KMS-11 (cell line): ENCODE measurements around the gene RPL29.

Experiments
- H2AFZ ChIP-seq: fragments of 200-600 bp; sonication (generic); 2 replicates; pipeline ENCODE4 v1.6.1; 2016; ENCODE audit warnings: antibody characterized with exemption, mixed run types, low read depth
- H3K27ac ChIP-seq: fragments of 200-600 bp; sonication (generic); 2 replicates; pipeline ENCODE4 v1.6.1; 2016; ENCODE audit warnings: mild to moderate bottlenecking, mixed run types
- H3K27me3 ChIP-seq: fragments of 200-600 bp; sonication (generic); 2 replicates; pipeline ENCODE4 v1.6.1; 2017; ENCODE audit warnings: mild to moderate bottlenecking, low read depth, mixed run types, moderate library complexity; ENCODE audit not compliant: insufficient read depth
- H3K36me3 ChIP-seq: fragments of 200-600 bp; sonication (generic); 2 replicates; pipeline ENCODE4 v1.6.1; 2017; ENCODE audit warnings: mild to moderate bottlenecking, mixed run types; ENCODE audit not compliant: insufficient read depth
- H3K4me1 ChIP-seq: fragments of 200-600 bp; sonication (generic); 2 replicates; pipeline ENCODE4 v1.6.1; 2016; ENCODE audit warnings: mild to moderate bottlenecking, low read depth, mixed run types; ENCODE audit not compliant: poor library complexity, severe bottlenecking
- H3K4me2 ChIP-seq: fragments of 200-600 bp; sonication (generic); 2 replicates; pipeline ENCODE4 v1.7.0; 2016; ENCODE audit warnings: mild to moderate bottlenecking, mixed run types
- H3K4me3 ChIP-seq: fragments of 200-600 bp; sonication (generic); IDR thresholded peaks from 2 replicates; pipeline ENCODE4 v1.6.1; 2017; ENCODE audit warnings: low read depth, low read length, mixed read lengths; ENCODE audit not compliant: insufficient read depth
- H3K79me2 ChIP-seq: fragments of 200-600 bp; sonication (generic); 2 replicates; pipeline ENCODE4 v1.6.1; 2016; ENCODE audit warnings: low read depth, mixed run types; ENCODE audit not compliant: insufficient read depth
- H3K9ac ChIP-seq: fragments of 200-600 bp; sonication (generic); 2 replicates; pipeline ENCODE4 v1.6.1; 2016; ENCODE audit warnings: mild to moderate bottlenecking, mixed run types
- H4K20me1 ChIP-seq: fragments of 200-600 bp; sonication (generic); 2 replicates; pipeline ENCODE4 v1.6.1; 2016; ENCODE audit warnings: mild to moderate bottlenecking, mixed run types; ENCODE audit not compliant: insufficient read depth
- CTCF ChIP-seq: fragments of 200-600 bp; sonication (generic); conservative IDR thresholded peaks from 2 replicates; pipeline ENCODE4 v1.6.1; 2017; ENCODE audit warnings: low read depth, mild to moderate bottlenecking, antibody characterized with exemption, low read length, moderate library complexity, mixed read lengths

The RPL29 gene

GRCh38 chr3:52019352-52020080 is 23.8 kb upstream of the RPL29 start:
- no peak for TF ChIP-seq CTCF
- H4K20me1 ChIP-seq: no peaks in the 10 kb centered on the region
- H3K4me3 ChIP-seq: no peak overlapping the region
- no peaks in the 10 kb centered on the region for H3K36me3 ChIP-seq
- no peak overlapping the region for H3K9ac ChIP-seq
- H3K79me2 ChIP-seq: no peaks in the 10 kb centered on the region
- no peaks in the 10 kb centered on the region for H3K27me3 ChIP-seq
- H3K27ac ChIP-seq: no peak overlapping the region
- no peaks in the 10 kb centered on the region for H3K4me1 ChIP-seq
- H3K4me2 ChIP-seq: no peak overlapping the region
- no peak overlapping the region for H2AFZ ChIP-seq

- no peaks in the 10 kb centered on the region for H4K20me1 ChIP-seq
- no peaks in the 10 kb centered on the region for H3K27me3 ChIP-seq
- TF ChIP-seq CTCF: no peak
- no peaks in the 10 kb centered on the region for H3K36me3 ChIP-seq
- no peaks in the 10 kb centered on the region for H3K4me1 ChIP-seq
- no peaks in the 10 kb centered on the region for H3K79me2 ChIP-seq
- no peak overlapping the region for H3K4me3 ChIP-seq
- H3K27ac ChIP-seq: no peak overlapping the region
- H3K4me2 ChIP-seq: no peak overlapping the region
- H3K9ac ChIP-seq: no peak overlapping the region
- H2AFZ ChIP-seq: no peak overlapping the region
These were observed 22.8 kb upstream of the RPL29 start for GRCh38 chr3:52018319-52019000.

- H3K27ac ChIP-seq: no peak overlapping the region
These were observed 21.9 kb upstream of the RPL29 start for GRCh38 chr3:52017586-52017985.

More at GRCh38 chr3:52017586-52017985, 21.9 kb upstream of the RPL29 start:
- Histone ChIP-seq H3K4me3 (no peak overlapping the region), H4K20me1 (no peaks in the 10 kb centered on the region), H3K4me2 (no peak overlapping the region), H3K4me1 (no peaks in the 10 kb centered on the region), H3K27me3 (no peaks in the 10 kb centered on the region), H2AFZ (no peak overlapping the region), H3K79me2 (no peaks in the 10 kb centered on the region), H3K9ac (no peak overlapping the region), H3K36me3 (no peaks in the 10 kb centered on the region)
- TF ChIP-seq CTCF: no peak
